Glutamatergic neuron (in vitro differentiated cells): Measurements from ENCODE around the gene RCSD1. TPM values are rescaled to one million over a fixed set of nuclear protein-coding genes. Genes with fewer than 3 reads are reported as not detected.

Experiments
- DNase-seq: peaks from one replicate; pipeline ENCODE4 v3.0.0; 2022
- H3K27ac Mint-ChIP-seq: one replicate; pipeline ENCODE4 v1.8.0; 2020; ENCODE audit warnings: mild to moderate bottlenecking, mixed read lengths, inconsistent platforms; ENCODE audit not compliant: unreplicated experiment
- H3K27me3 Mint-ChIP-seq: one replicate; pipeline ENCODE4 v1.8.0; 2020; ENCODE audit warnings: mild to moderate bottlenecking, moderate library complexity, mixed read lengths, inconsistent platforms; ENCODE audit not compliant: unreplicated experiment
- H3K36me3 Mint-ChIP-seq: one replicate; pipeline ENCODE4 v1.8.0; 2020; ENCODE audit warnings: mild to moderate bottlenecking, mixed read lengths, inconsistent platforms; ENCODE audit not compliant: unreplicated experiment
- H3K4me1 Mint-ChIP-seq: one replicate; pipeline ENCODE4 v1.8.0; 2020; ENCODE audit warnings: mild to moderate bottlenecking, low read depth, mixed read lengths, inconsistent platforms; ENCODE audit not compliant: unreplicated experiment
- H3K4me3 Mint-ChIP-seq: one replicate; pipeline ENCODE4 v1.8.0; 2020; ENCODE audit warnings: mild to moderate bottlenecking, mixed read lengths, inconsistent platforms; ENCODE audit not compliant: unreplicated experiment
- H3K9me3 Mint-ChIP-seq: one replicate; pipeline ENCODE4 v1.8.0; 2020; ENCODE audit warnings: mild to moderate bottlenecking, moderate library complexity, mixed read lengths, inconsistent platforms; ENCODE audit not compliant: unreplicated experiment
- total RNA-seq: library from RNA; stranded (reverse); fragmentation: NEBNext Ultra II Directional; extraction: Animal tissue kit (Norgen Biotek cat#: 25700); gene quantifications from one replicate; pipeline ENCODE4 v1.2.1, GENCODE V29; 2021; ENCODE audit not compliant: unreplicated experiment
- TF ChIP-seq, protein P1 (sequence below): fragments of 200-600 bp; sonication (generic); IDR thresholded peaks from one replicate; pipeline ENCODE4 v1.5.0; 2021; ENCODE audit not compliant: partially characterized antibody, unreplicated experiment

Gene RCSD1
- total RNA-seq, 1 donor from 2014 or later, result not detected

DNA sequence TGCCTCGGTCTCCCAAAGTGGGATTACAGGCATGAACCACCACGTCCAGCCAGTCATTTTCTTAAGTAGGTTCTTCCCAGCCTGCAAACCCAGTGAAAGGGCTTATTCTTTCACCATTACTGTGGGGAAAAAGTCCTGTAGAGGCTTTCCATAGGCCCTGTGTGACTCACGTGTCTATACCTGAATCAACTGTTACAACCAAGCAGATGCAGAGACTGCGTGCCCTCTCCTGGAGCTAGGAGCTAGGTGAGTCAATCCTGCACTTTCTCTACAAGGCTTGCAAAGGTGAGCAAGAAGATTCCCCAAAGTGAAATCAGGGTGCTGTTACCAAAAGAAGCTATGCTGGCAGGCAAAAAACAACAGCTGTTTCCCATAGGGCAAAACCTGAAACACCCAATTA is 77.9 kb downstream of the RCSD1 start:
- DNase-seq, result no peak
- Mint-ChIP-seq H3K27ac (no peak overlapping the region), H3K4me1 (no peaks in the 10 kb centered on the region), H3K36me3 (no peaks in the 10 kb centered on the region), H3K9me3 (peaks cover 4% of the 10 kb centered on the region), H3K4me3 (no peak overlapping the region), H3K27me3 (peaks cover 9% of the 10 kb centered on the region)
- TF ChIP-seq, protein P1, sequence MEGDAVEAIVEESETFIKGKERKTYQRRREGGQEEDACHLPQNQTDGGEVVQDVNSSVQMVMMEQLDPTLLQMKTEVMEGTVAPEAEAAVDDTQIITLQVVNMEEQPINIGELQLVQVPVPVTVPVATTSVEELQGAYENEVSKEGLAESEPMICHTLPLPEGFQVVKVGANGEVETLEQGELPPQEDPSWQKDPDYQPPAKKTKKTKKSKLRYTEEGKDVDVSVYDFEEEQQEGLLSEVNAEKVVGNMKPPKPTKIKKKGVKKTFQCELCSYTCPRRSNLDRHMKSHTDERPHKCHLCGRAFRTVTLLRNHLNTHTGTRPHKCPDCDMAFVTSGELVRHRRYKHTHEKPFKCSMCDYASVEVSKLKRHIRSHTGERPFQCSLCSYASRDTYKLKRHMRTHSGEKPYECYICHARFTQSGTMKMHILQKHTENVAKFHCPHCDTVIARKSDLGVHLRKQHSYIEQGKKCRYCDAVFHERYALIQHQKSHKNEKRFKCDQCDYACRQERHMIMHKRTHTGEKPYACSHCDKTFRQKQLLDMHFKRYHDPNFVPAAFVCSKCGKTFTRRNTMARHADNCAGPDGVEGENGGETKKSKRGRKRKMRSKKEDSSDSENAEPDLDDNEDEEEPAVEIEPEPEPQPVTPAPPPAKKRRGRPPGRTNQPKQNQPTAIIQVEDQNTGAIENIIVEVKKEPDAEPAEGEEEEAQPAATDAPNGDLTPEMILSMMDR, result no peak

GRCh38 chr1:167708940-167709389 is 78.9 kb downstream of the RCSD1 start:
- no peak overlapping the region for H3K27ac Mint-ChIP-seq
- H3K27me3 Mint-ChIP-seq, result peaks cover 11% of the 10 kb centered on the region
- no peak for DNase-seq
- no peaks in the 10 kb centered on the region for H3K36me3 Mint-ChIP-seq
- peaks cover 4% of the 10 kb centered on the region for H3K4me1 Mint-ChIP-seq
- TF ChIP-seq, protein P1, result no peak
- H3K9me3 Mint-ChIP-seq, result peaks cover 13% of the 10 kb centered on the region
- H3K4me3 Mint-ChIP-seq, result no peak overlapping the region

GRCh38 chr1:167710836-167711235 is 80.8 kb downstream of the RCSD1 start:
- no peaks in the 10 kb centered on the region for H3K36me3 Mint-ChIP-seq
- DNase-seq, result no peak
- peaks cover 4% of the 10 kb centered on the region for H3K4me1 Mint-ChIP-seq
- peaks cover 26% of the 10 kb centered on the region for H3K27me3 Mint-ChIP-seq
- H3K9me3 Mint-ChIP-seq, result peaks cover 28% of the 10 kb centered on the region
- H3K27ac Mint-ChIP-seq, result no peak overlapping the region
- no peak overlapping the region for H3K4me3 Mint-ChIP-seq
- TF ChIP-seq, protein P1, result no peak

DNA sequence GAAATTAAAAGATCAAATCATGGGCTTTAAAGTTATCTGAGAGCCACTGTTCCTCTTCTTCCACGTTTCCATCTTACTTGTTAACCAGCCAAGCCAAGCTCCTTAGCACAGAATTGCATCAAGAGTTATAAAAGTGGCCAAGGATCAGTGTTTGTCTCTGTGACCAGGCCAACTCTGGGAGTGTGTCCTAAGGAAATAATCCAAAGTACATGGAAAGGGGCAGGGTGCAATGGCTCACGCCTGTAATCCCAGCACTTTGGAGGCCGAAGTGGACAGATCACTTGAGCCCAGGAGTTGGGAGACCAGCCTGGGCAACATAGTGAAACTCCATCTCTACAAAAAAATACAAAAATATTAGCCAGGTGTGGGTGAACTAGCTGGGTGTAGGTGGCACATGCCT is 81.8 kb downstream of the RCSD1 start:
- H3K9me3 Mint-ChIP-seq, result peaks cover 31% of the 10 kb centered on the region
- H3K4me3 Mint-ChIP-seq, result no peak overlapping the region
- no peak for DNase-seq
- no peaks in the 10 kb centered on the region for H3K36me3 Mint-ChIP-seq
- H3K27me3 Mint-ChIP-seq, result peaks cover 29% of the 10 kb centered on the region
- H3K4me1 Mint-ChIP-seq, result peaks cover 4% of the 10 kb centered on the region
- TF ChIP-seq, protein P1, result no peak
- H3K27ac Mint-ChIP-seq, result no peak overlapping the region

DNA sequence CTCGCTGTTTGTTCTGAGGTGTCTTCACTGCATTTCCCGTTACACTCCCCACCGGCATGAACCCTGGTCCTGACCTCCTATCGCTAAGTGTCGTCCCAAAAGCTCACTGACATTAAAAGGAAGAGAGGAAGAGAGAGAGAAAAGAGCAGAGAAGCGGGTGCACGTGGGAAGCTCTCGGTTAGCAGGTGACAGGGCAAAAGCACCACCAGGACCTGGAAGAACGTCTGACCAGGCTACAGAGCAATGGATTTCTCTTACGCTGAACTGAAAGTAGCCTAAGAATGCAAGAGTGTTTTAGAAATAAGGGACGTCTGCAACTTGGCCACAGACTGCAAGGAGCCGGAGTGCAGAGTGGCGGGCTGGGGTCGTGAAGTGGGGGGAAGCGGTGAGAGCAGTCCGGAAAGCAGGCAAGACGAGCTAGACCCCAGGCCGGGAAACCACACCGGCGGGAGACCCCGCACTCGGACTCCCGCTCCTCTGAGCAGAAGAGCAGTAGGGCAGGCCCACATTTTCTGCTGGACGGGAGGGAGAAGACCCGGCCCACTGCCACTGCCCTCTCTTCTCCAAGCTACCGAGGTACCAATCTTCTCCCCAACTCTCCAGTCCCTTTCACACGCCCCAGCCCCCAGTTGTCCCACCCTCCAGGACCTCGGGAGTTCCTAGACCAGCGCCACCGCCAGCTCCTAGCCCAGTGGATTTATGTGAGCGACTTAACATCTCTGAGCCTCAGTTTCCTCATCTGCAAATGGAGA is 83.5 kb downstream of the RCSD1 start:
- H3K4me3 Mint-ChIP-seq, result peak overlapping the region; percentile 98
- peak; percentile 41 for DNase-seq
- peaks cover 12% of the 10 kb centered on the region for H3K4me1 Mint-ChIP-seq
- no peaks in the 10 kb centered on the region for H3K36me3 Mint-ChIP-seq
- peaks cover 31% of the 10 kb centered on the region for H3K27me3 Mint-ChIP-seq
- peak overlapping the region; percentile 57 for H3K27ac Mint-ChIP-seq
- TF ChIP-seq, protein P1, result no peak
- H3K9me3 Mint-ChIP-seq, result peaks cover 33% of the 10 kb centered on the region
